ENCODE measurements around the gene GABRB1. TPM values are rescaled to one million over a fixed set of nuclear protein-coding genes. Genes with fewer than 3 reads are reported as not detected.

GABRB1 gene
- total RNA-seq, 1 donor from 2014 or later, result 85.6 TPM

DNA sequence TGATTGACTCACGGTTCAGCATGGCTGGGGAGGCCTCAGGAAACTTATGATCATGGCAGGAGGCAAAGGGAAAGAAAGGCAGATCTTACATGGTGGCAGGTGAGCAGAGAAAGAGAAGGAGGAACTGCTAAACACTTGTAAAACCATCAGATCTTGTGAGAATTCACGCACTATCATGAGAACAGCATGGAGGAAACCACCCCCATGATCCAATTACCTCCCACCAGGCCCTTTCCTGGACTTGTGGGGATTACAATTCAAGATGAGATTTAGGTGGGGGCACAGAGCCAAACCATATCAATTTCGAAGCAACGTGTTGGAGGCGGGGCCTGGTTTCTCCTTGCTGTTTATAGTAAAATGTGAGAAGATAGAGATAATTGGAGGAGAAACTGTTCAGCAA is 167.4 kb downstream of the GABRB1 start:
- FAIRE-seq (no peak), DNase-seq (ENCODE audit: low spot score in 2 of 2) (no peak)

DNA sequence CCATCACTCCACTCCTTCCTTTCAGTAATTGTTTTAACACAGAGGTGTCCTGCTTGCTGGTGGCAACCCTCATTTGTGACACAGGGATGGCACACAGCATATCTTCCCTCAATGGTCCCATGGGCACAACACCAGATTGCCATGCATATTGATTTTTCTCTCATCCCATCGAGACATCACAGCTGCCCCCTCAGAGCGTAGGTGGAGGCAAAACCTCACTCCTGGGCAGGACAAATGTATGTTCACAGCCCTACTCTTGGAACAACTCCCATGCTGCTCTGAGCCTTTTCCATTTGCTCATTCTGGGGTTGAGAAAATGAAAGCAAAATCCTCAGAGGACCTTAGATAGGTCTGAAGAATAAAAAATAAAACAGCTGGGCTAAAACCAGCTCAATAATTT is 172.2 kb downstream of the GABRB1 start:
- DNase-seq (ENCODE audit: low spot score in 2 of 2) (no peak), FAIRE-seq (no peak)

DNA sequence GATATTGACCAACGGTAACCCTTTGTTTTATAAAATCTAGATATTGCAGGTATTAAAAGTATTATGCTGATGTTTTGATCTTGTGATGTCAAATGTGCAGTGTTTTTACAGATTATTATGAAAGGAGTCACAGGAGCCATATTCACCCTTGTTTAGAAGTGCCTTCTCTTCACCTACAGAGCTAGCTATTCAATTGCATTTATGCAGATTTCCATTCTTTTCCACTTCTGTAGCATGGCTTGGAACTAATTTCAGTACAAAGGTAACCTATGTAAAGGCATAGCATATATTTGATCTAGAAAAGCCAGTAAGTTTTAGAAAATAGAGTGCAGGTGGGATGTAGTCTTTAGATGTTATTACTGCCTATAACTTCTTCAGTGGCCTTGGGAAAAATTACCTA is 176.2 kb downstream of the GABRB1 start:
- DNase-seq (ENCODE audit: low spot score in 2 of 2) (no peak), FAIRE-seq (no peak)

DNA sequence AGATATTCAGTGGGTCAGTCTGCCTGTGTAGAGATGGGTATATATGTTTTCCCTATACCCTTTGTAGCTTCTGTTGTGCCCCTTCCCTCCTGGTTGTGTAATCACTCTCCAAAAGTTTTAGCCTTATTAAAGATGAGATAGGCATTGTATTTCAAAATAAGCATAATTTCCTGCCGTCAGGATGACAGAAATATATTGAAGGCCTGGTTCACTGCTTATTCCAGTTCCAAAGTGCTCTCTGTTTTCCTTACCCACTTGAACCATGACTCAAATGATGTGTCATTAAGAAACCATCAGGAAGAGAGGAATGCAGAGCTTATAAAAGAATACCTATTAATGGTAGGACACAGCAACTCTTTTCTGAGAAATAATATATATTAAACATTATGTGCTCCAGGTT is 178.5 kb downstream of the GABRB1 start:
- no peak for FAIRE-seq
- DNase-seq (ENCODE audit: low spot score in 2 of 2), result no peak

DNA sequence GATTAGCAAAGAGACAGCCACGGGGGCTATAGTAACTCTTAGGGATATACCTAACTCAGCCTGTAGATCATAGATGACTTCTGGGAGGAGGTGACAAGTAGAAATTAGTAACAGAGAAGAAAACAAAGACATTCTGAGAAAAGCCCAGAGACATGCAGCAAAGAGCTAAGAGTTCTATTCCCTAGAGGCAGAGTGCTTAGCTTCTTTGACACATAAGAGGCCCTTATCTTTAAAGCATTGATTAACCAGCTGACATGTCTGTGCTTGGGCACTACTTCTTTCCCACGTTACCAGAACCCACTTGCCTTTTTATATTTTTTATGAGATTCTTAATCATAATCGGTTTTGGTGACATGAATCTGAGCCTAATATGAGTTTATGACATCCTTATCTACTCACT is 179.5 kb downstream of the GABRB1 start:
- FAIRE-seq (no peak), DNase-seq (ENCODE audit: low spot score in 2 of 2) (no peak)

DNA sequence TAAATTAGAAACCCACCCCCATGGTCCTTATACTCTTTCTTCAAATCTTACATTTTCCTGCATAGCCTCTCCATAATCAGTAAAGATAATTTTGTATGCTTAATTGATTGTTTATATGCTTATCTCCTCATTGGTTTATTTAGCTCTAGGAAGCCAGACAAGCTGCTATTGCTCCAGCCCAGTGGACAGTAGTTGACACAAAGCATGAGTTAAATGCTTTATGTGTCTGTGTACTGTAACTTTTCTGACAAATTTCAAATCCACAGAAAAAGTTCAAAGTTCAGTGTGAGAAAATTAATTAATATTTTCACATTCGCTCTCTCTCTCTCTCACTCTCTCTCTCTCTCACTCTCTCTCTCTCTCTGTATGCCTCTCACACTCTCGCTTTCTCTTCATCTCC is 181.7 kb downstream of the GABRB1 start:
- DNase-seq (ENCODE audit: low spot score in 2 of 2) (no peak), FAIRE-seq (no peak)

DNA sequence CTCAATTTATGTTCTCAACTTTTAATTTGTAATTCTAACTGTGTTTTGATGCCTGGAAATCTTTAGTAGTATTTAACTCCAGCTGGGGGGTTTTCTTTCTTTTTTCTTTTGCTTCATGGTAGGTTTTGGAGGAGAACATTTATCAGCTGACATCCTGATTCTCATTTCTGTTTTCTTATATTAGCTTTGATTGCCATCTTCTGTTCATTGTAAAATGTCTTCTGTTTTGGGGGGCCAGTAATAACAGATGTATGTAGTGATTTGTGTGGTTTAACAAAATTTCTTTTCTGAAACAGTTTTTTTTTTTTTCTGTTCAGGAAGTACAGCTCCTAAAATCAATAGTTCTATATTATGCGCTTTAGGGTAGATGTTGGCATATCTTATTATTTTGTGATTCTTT is 182.2 kb downstream of the GABRB1 start:
- FAIRE-seq, result peak; percentile 28
- no peak for DNase-seq (ENCODE audit: low spot score in 2 of 2)

DNA sequence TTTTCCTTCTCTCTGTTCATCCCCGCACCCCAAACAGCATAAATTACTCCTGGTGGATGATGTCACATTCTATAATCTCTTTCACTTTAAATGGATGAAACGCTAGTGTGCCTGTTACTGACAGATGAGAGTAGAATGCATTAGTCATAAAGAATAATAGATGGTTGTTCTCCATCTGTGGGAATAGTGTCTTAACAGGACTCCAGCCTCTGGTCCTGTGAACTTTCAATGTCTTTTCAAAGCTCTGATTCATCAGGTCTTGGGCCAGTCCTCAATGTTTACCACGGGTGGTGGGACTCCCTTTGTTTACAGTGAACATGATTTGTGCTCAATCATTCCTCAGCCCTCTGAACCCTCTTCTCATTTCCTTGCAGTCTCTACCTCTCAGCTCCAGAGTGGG is 182.6 kb downstream of the GABRB1 start:
- no peak for FAIRE-seq
- DNase-seq (ENCODE audit: low spot score in 2 of 2), result no peak

DNA sequence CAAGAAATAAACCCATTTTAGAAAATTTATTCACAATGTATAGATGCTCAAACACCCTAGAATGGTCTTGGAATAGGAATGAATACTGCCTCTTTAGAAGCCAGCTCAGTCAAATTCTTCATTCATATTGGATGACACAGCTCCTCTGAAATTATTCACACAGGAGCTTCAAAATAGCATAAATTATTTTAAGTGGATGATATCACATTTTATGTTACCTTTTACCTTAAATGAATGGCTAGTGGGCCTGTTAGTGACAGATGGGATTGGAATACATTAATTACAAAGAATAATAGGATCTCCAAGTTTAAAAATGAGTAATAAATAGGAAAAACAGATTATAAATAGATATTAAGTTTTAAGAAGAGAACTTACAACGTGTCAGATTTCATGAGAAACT is 184.4 kb downstream of the GABRB1 start:
- DNase-seq (ENCODE audit: low spot score in 2 of 2) (no peak), FAIRE-seq (no peak)

DNA sequence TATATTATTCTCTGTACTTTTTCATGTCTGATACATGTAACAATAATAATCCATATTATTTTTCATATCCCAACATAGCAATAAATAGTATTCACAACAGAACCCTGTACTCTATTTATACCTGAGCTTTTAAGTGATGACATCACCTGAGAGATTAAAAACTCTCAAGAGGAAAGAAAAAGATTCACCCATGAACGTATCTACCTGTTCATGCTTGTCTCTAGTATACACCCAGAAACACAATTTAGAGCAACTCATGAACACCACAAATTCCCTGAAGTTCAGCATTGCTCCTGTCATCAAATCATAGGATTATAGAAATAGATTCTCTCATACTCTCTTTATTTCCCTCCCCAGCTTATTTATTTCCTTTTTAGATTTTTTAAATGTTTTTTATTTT is 185.9 kb downstream of the GABRB1 start:
- DNase-seq (ENCODE audit: low spot score in 2 of 2), result no peak

DNA sequence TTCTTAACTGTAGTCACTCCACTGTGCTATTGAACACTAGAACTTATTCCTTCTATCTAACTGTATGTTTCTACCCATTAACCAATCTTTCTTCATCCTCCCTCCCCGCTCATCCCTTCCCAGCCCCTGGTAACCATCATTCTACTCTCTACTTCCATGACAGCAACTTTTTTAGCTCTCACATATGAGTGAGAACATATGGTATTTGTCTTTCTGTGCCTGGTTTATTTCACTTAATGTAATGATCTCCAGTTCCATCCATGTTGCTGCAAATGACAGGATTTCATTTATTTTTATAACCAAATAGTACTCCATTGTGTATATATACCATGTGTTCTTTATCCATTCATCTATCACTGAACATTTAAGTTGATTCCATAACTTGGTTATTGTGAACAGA is 186.5 kb downstream of the GABRB1 start:
- FAIRE-seq, result no peak
- DNase-seq (ENCODE audit: low spot score in 2 of 2), result no peak

More for the DNA sequence above, 185.9 kb downstream of the GABRB1 start:
- peak; percentile 23 for FAIRE-seq

DNA sequence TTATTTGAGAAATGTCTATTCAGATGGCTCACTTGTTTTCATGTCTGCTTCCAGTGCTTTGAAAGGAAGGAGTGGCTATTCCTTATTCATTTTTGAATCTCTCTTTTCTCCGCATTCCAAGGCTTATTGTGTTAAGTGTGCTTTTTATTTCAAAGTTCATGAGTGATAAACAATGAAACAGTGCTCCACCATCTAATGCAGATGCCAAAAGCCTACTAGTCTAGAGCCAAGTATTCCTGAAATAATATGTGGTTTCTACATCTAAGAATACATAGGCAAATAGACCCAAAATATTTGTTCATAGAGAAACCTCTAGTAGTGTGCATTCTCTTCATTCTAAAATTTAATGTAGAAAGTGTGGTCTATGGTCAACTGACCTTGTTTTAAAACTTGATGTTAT is 187.3 kb downstream of the GABRB1 start:
- FAIRE-seq, result no peak
- no peak for DNase-seq (ENCODE audit: low spot score in 2 of 2)

DNA sequence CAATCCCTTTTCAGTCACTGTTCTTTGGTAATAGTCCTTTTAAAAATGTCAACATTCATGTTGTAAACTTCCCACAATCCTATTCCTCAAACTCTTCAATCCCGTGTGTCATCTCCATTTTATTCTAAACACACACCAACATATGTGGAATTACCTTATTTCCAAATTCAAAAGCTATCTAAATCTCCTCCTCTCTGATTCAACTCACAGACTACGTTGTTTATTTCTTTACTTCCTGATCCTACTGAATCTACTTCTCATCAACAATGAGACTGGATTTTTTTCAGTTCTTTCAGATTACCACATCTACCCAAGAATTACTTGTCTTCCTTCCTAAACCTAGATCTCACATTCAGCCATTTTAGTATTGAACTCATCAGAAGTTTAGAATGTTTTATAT is 188.2 kb downstream of the GABRB1 start:
- FAIRE-seq (no peak), DNase-seq (ENCODE audit: low spot score in 2 of 2) (no peak)

DNA sequence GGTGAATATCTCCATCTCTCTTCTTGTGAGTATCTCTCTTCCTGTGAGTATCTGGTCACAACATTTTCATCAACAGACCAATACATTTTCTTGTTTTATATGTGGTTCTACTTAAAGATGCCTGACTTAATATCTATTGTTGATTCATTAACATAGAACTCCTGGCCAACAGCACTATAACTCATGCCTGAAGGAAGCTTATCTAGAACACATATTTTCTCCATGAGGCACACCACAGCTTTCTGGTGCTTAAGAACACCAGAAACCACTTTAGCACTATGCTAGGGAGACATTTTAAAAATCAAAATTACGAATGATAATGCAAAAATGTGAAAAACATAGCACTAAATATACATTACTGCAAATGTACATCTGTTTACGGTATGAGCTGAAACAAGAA is 190.4 kb downstream of the GABRB1 start:
- DNase-seq (ENCODE audit: low spot score in 2 of 2) (no peak), FAIRE-seq (no peak)

DNA sequence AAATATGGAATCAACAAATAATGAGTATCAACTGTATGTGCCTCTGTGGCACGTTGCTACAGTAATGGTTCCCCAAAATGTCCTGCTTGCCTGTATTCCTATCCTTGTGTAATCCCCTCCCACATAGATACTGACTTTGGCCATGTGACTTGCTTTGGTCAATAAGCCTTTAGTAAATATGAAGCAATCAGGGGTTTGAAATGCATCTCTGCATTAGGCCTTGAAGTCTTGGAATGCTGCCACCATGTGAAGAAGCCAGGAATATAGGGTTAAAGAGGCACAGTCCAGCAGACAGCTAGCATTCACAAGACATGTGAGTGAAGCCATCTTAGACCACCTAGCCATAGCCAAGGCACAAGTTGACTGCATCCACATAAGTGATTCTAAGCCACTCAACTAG is 190.9 kb downstream of the GABRB1 start:
- no peak for FAIRE-seq
- no peak for DNase-seq (ENCODE audit: low spot score in 2 of 2)

DNA sequence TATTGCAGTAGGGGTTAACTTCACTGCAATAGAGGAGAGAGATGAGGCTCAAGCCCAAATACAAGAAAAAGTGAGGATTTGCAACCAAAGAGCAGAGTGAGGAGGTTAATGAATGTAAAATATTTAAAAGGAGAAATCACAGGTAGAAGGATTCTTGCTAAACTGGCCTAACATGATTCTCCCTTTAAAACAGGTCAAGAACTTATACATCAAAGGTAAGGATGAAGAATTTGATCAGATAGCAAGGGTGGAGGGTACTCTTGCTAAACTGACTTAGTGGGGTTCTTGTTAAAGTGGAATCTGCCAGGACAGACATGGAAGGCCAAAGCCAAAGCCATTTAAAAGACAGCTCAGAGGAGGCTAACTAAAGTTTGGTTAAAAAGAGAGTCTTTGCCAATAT is 193.0 kb downstream of the GABRB1 start:
- DNase-seq (ENCODE audit: low spot score in 2 of 2) (no peak), FAIRE-seq (no peak)

DNA sequence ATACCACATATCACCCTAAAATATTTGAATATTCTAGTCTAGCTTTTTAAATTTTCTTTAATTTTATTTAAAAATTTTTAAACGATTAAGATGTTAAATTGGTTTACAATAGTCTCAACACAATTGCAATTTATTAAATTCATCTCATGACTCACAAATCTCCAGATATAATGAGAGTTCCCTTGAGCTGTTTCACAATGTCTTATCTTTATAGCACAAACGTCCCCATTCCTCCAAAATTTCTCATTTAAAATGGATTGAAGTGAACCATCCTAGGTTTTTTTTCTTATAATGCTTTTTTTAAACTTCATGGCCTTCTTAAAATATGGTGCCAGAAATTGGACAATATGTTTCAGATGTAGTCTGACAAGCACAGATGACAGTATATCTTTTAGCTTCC is 204.4 kb downstream of the GABRB1 start:
- FAIRE-seq, result peak; percentile 56

DNA sequence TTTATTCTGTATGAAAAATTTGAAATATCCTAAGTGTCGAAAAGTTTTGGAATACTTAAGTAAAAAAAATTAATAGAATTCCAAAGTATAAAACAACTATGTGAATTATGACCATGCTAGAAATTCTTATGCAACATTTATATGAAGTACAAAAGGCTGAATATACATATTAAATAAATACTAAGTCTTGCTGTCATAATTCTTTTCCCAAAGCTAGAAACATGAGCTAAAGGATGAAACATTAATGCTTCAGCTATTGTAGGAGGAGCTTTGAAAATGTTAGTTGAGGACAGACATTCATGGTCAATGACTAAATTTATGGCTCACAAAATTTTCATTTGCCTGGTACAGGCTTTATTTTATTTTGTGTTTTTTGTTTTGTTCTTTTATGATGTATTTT is 207.3 kb downstream of the GABRB1 start:
- FAIRE-seq (peak; percentile 17), DNase-seq (ENCODE audit: low spot score in 2 of 2) (no peak)

More for the DNA sequence above, 204.4 kb downstream of the GABRB1 start:
- DNase-seq (ENCODE audit: low spot score in 2 of 2), result no peak

DNA sequence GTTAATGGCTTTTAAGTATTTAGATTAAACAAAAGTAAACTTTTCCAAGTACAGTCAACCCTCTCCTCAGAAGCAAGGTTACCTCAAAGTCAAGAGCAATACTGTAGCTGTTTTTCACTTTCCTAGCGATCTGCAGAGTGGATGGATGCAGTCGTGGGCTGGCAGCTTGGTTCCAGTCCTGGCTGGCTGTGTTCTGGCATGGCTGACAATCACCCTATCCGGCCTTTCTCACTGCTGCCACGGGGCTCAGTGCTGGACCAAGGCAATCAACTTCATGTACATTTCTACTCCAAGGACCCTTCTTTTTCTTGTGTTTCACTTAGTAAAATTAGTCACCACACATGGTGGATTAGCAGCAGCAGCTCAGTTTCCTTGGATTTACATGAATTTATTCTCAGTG is 208.3 kb downstream of the GABRB1 start:
- no peak for FAIRE-seq
- DNase-seq (ENCODE audit: low spot score in 2 of 2), result no peak

DNA sequence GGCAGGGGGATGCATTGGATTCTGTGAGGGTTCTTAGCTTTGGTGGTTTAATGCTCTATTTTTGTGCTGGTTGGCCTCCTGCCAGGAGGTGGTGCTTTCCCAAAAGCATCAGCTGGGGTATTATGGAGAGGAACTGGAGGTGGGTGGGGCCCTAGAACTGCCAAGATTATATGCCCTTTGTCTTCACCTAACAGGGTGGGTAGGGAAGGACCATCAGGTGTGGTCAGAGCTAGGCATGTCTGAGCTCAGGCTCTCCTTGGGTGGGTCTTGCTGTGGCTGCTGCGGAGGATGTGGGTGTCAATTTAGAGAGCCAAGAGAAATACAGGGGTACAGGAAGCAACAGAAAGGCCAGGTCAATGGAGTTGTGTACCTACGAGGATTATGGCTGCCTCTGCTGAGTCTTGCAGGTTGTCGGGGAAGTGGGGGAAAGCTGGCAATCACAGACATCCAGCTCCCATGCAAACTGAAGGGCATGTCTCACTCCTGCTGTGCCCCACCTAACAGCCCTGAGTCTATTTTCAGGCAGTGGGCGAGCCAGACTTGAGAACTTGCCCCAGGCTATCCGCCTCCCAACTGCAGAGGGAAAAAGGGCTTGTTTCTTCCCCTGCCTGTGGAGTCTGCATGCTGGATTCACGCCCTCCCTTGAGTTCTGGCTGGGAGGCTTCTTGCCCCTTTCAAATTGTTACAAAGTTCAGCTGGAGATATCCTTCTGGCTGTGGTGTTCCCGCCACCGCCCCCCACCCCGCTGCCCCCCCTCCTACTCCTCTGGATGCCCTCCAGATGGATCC is 220.2 kb downstream of the GABRB1 start:
- DNase-seq (ENCODE audit: low spot score in 2 of 2) (no peak), FAIRE-seq (no peak)

DNA sequence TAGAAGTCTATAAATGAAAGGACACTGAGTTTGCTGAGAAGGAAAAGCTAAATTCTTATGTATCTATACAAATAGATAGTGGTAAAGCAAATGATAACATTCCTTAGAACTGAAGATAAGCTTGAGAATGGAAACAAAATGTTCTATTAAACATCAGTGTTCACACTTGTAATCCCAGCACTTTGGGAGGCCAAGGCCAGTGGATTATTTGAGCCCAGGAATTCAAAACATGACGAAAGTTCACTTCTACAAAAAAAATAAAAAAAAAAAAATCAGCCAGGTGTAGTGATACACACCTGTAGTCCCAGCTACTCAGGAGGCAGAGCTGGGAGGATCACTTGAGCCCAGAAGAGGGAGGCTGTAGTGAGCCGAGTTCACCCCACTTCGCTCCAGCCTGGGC is 232.4 kb downstream of the GABRB1 start:
- FAIRE-seq, result no peak
- no peak for DNase-seq (ENCODE audit: low spot score in 2 of 2)

DNA sequence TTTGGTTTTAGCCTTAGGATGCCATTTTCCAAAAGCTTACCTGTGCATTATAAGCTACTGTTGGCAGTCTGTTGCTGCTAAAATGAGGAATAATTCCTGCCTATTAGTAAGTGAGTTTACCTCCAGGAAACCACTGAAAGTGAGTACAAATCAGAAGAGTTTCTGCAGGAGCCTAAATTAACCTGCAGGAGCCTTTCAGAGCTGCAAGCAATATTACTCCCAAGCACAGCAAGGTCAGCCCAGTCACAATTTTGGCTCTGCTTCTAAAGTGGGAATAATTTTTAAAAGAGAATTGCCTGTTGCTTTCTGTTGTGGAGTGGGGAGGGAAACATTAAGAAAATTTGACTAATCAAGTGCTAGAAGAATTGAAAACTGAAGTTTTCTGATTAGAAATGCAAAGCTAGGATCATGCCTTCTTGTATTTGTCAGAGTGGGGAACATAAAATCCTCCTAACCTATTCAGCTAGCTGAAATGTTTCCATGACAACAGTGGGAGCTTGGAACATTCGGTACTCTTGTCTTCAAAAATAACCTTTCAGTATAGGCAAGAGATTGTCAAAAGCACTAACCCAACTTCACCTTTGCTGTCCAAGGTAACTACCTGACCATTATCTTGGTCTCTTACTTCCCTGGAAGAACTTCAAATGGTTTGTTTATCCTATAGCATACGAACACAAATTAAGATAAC is 239.0 kb downstream of the GABRB1 start:
- DNase-seq (ENCODE audit: low spot score in 2 of 2), result no peak

More for the DNA sequence above, 239.0 kb downstream of the GABRB1 start:
- FAIRE-seq, result no peak

Measured in frontal cortex (tissue), 4 donors.